K562 (cell line): ENCODE measurements around the gene NKAIN4. TPM values are rescaled to one million over a fixed set of nuclear protein-coding genes. Genes with fewer than 3 reads are reported as not detected.

Experiments
- ATAC-seq: fragments of 200-7000 bp; cut with Tn5 transposase; 3 replicates; pipeline ENCODE4 v1.9.1; 2020; ENCODE audit warnings: moderate library complexity
- BruUV-seq: library from RNA; stranded (reverse); fragments of 400-500 nt; replicated peaks from 2 replicates; lab custom pipeline; 2021; lab: Mats Ljungman, UMichigan
- CTCF ChIA-PET: fragments of 300-600 bp; formaldehyde crosslinking; extraction: SDS; loops from one replicate; lab custom pipeline; 2021; ENCODE audit warnings: low intra/inter-chr PET ratio; lab: Yijun Ruan, JAX
- POLR2A ChIA-PET: fragments of 300-600, 350-650 bp; sonication (Branson Sonifier 250); formaldehyde crosslinking; extraction: SDS; loops from one replicate; lab custom pipeline; 2021; ENCODE audit warnings: antibody characterized with exemption, inconsistent platforms; lab: Yijun Ruan, JAX
- DNase-seq, 4 experiments: peaks; one replicate each; pipeline versions ENCODE4 v3.0.0 to v3.0.0-alpha.2; 2011 to 2018; ENCODE audit warnings: low spot score in 3 of 4, mixed read lengths in 3 of 4; ENCODE audit errors: extremely low read depth in 1 of 4
- FAIRE-seq: peaks from 2 replicates; lab custom pipeline; 2011; peaks lifted over from hg19 to GRCh38; lab: Jason Lieb, UNC
- H2AFZ ChIP-seq: 2 replicates; pipeline ENCODE4 v1.6.0; 2011; ENCODE audit warnings: low read depth, low read length, control low read depth, inconsistent platforms
- H3K27ac ChIP-seq: fragments of 200-600 bp; 3 replicates; pipeline ENCODE4 v1.8.0; 2011; ENCODE audit warnings: low read depth, mild to moderate bottlenecking, control low read depth, inconsistent platforms, low read length, moderate library complexity, mixed read lengths; ENCODE audit errors: extremely low read depth
- H3K27me3 ChIP-seq, 2 experiments: fragments of 300-600 bp in 1 of 2; 2 replicates in 1 of 2; 3 replicates in 1 of 2; pipeline versions ENCODE4 v1.6.0 to v1.8.0; 2011; ENCODE audit warnings: inconsistent platforms in 2 of 2, low read length in 2 of 2, mild to moderate bottlenecking in 1 of 2, mixed read lengths in 1 of 2, moderate library complexity in 1 of 2; ENCODE audit not compliant: control insufficient read depth in 2 of 2, insufficient read depth in 2 of 2
- H3K36me3 ChIP-seq: fragments of 300-600 bp; 3 replicates; pipeline ENCODE4 v1.8.0; 2011; ENCODE audit warnings: mild to moderate bottlenecking, low read length, inconsistent platforms; ENCODE audit not compliant: control insufficient read depth, insufficient read depth
- H3K4me1 ChIP-seq, 2 experiments: fragments of 200-600 bp in 1 of 2; replicated peaks in 1 of 2; 2 replicates in 1 of 2; 3 replicates in 1 of 2; pipeline versions ENCODE4 v1.5.1 to v1.8.0; 2011; ENCODE audit warnings: inconsistent platforms in 2 of 2, low read length in 2 of 2, mild to moderate bottlenecking in 1 of 2, mixed read lengths in 1 of 2, moderate library complexity in 1 of 2; ENCODE audit not compliant: control insufficient read depth in 2 of 2, insufficient read depth in 2 of 2
- H3K4me2 ChIP-seq: 2 replicates; pipeline ENCODE4 v1.6.1; 2011; ENCODE audit warnings: low read length, control low read depth, inconsistent platforms, mixed read lengths; ENCODE audit not compliant: insufficient read depth
- H3K4me3 ChIP-seq: fragments of 200-600 bp; sonication (generic), shearing (Covaris generic); 2 replicates; pipeline ENCODE4 v1.5.1; 2016; ENCODE audit warnings: control low read depth, inconsistent platforms
- H3K79me2 ChIP-seq: fragments of 200-600 bp; 3 replicates; pipeline ENCODE4 v1.8.0; 2011; ENCODE audit warnings: low read length, inconsistent platforms; ENCODE audit not compliant: control insufficient read depth, insufficient read depth
- H3K9ac ChIP-seq, 2 experiments: 2 replicates each; pipeline versions ENCODE4 v1.6.0 to v1.6.1; 2011; ENCODE audit warnings: low read depth in 2 of 2, low read length in 2 of 2, control low read depth in 1 of 2, inconsistent platforms in 1 of 2, mild to moderate bottlenecking in 1 of 2, mixed read lengths in 1 of 2; ENCODE audit not compliant: insufficient read depth in 1 of 2
- H3K9me1 ChIP-seq: one replicate; pipeline ENCODE4 v1.6.0; 2011; ENCODE audit warnings: inconsistent platforms, mild to moderate bottlenecking, low read length, moderate library complexity; ENCODE audit not compliant: control insufficient read depth, insufficient read depth
- H3K9me3 ChIP-seq: replicated peaks from 2 replicates; pipeline ENCODE4 v1.5.1; 2011; ENCODE audit warnings: low read depth, low read length, inconsistent platforms; ENCODE audit not compliant: control insufficient read depth, insufficient read depth
- H4K20me1 ChIP-seq: replicated peaks from 2 replicates; pipeline ENCODE4 v1.6.1; 2011; ENCODE audit warnings: low read length, inconsistent platforms, mixed read lengths; ENCODE audit not compliant: control insufficient read depth, insufficient read depth
- ATF7 ChIP-seq: fragments of 450-650 bp; IDR thresholded peaks from 2 replicates; pipeline ENCODE4 v1.7.1; 2014; ENCODE audit warnings: mild to moderate bottlenecking, moderate library complexity
- ELF4 ChIP-seq: fragments of 450-650 bp; formaldehyde crosslinking; IDR thresholded peaks from 2 replicates; pipeline ENCODE4 v1.4.0; 2022; ENCODE audit warnings: missing genetic modification characterization
- KAT7 ChIP-seq: sonication (generic); formaldehyde crosslinking; IDR thresholded peaks from 2 replicates; pipeline ENCODE4 v1.8.0; 2022; ENCODE audit warnings: missing genetic modification reagents, mild to moderate bottlenecking, borderline replicate concordance
- KLF1 ChIP-seq: fragments of 450-650 bp; IDR thresholded peaks from 2 replicates; pipeline ENCODE4 v1.6.1; 2016; ENCODE audit warnings: missing genetic modification characterization, missing compliant biosample characterization
- LCOR ChIP-seq: sonication (generic); formaldehyde crosslinking; IDR thresholded peaks from 2 replicates; pipeline ENCODE4 v1.8.0; 2022; ENCODE audit warnings: mild to moderate bottlenecking, missing genetic modification reagents
- MXD1 ChIP-seq: fragments of 250-450 bp; sonication (Bioruptor Pico); IDR thresholded peaks from 2 replicates; pipeline ENCODE4 v1.8.0; 2021; ENCODE audit warnings: borderline replicate concordance, mild to moderate bottlenecking, moderate library complexity; ENCODE audit not compliant: poor library complexity, severe bottlenecking
- PCBP1 ChIP-seq: fragments of 200-400 bp; formaldehyde crosslinking; IDR thresholded peaks from 2 replicates; pipeline ENCODE4 v1.6.1; 2018; ENCODE audit warnings: mild to moderate bottlenecking, low read depth, low read length; ENCODE audit not compliant: poor library complexity, severe bottlenecking
- RBFOX2 ChIP-seq: fragments of 200-400 bp; formaldehyde crosslinking; IDR thresholded peaks from 2 replicates; pipeline ENCODE4 v1.6.1; 2017; ENCODE audit warnings: low read depth, mild to moderate bottlenecking, low read length, moderate library complexity
- TARDBP ChIP-seq: fragments of 450-650 bp; IDR thresholded peaks from 2 replicates; pipeline ENCODE4 v1.6.1; 2016
- TRIM25 ChIP-seq: fragments of 450-650 bp; IDR thresholded peaks from 2 replicates; pipeline ENCODE4 v1.7.0; 2016; ENCODE audit warnings: borderline replicate concordance
- ZFP1 ChIP-seq: fragments of 450-650 bp; formaldehyde crosslinking; IDR thresholded peaks from 2 replicates; pipeline ENCODE4 v1.4.0; 2020; ENCODE audit warnings: mild to moderate bottlenecking, mixed read lengths
- ZFPM2 ChIP-seq: fragments of 250-450 bp; sonication (Bioruptor Pico); IDR thresholded peaks from 2 replicates; pipeline ENCODE4 v1.5.1; 2022; ENCODE audit warnings: mild to moderate bottlenecking
- ZKSCAN3 ChIP-seq: fragments of 250-450 bp; sonication (Bioruptor Pico); IDR thresholded peaks from 2 replicates; pipeline ENCODE4 v1.4.0; 2020
- ZNF212 ChIP-seq: fragments of 450-650 bp; formaldehyde crosslinking; IDR thresholded peaks from 2 replicates; pipeline ENCODE4 v1.4.0; 2020; ENCODE audit warnings: mild to moderate bottlenecking
- ZNF253 ChIP-seq: fragments of 250-450 bp; sonication (Bioruptor Pico); conservative IDR thresholded peaks from 2 replicates; pipeline ENCODE4 v1.6.1; 2021; ENCODE audit warnings: mild to moderate bottlenecking
- ZNF717 ChIP-seq: fragments of 250-450 bp; sonication (Bioruptor Pico); IDR thresholded peaks from 2 replicates; pipeline ENCODE4 v1.5.0; 2021
- WGBS: fragments of 100-300 bp; shearing (Covaris generic); methylation state at CpG from one replicate; pipeline ENCODE4 v1.1.6; 2016; ENCODE audit warnings: low coverage, mixed read lengths; ENCODE audit not compliant: insufficient coverage; ENCODE audit errors: missing lambda C conversion rate; 5-methylcytosine and 5-hydroxymethylcytosine counted together
- in situ Hi-C: fragments of 300-500 bp; cut with MboI; formaldehyde crosslinking; loops from 4 replicates; pipeline ENCODE4 v1.15.0; 2018; ENCODE audit warnings: inconsistent platforms, mixed read lengths
- intact Hi-C: fragments of 100-400 bp; cut with micrococcal nuclease; formaldehyde crosslinking; loops from 2 replicates; pipeline ENCODE4 v1.14.2; 2022
- polyA plus RNA-seq, 8 experiments: library from polyadenylated mRNA; depleted of rRNA in 4 of 8; stranded (reverse) in 5 of 8; unstranded in 3 of 8; fragments of >200 nt; fragmentation: Nextera tagmentation in 2 of 8; fragmentation: Illumina TruSeq in 1 of 8; extraction: Ambion mirVana in 2 of 8; extraction: Trizol in 1 of 8; gene quantifications; 2 replicates each; pipeline versions ENCODE4 v1.2.1 to v1.2.3, GENCODE V29; 2011 to 2014; ENCODE audit warnings: inconsistent platforms in 1 of 8, missing spikeins in 1 of 8
- total RNA-seq, 7 experiments: library from RNA; depleted of rRNA in 6 of 7; stranded (reverse); fragments of >200 nt in 6 of 7; fragmentation: Illumina TruSeq in 2 of 7; extraction: Trizol in 2 of 7; gene quantifications; 2 replicates each; pipeline versions ENCODE4 v1.2.1 to v1.2.3, GENCODE V29; 2011 to 2021; ENCODE audit warnings: low replicate concordance in 1 of 7
- TF ChIP-seq, protein P1 (sequence below): sonication (generic); formaldehyde crosslinking; IDR thresholded peaks from 2 replicates; pipeline ENCODE4 v1.8.0; 2022; ENCODE audit warnings: mild to moderate bottlenecking, low read depth, missing genetic modification reagents

Gene NKAIN4
- total and polyA plus RNA-seq, 9 of the 15 experiments (the other 6 are each of a cell fraction or from before 2014, with no cell fraction given) = not detected

DNA sequence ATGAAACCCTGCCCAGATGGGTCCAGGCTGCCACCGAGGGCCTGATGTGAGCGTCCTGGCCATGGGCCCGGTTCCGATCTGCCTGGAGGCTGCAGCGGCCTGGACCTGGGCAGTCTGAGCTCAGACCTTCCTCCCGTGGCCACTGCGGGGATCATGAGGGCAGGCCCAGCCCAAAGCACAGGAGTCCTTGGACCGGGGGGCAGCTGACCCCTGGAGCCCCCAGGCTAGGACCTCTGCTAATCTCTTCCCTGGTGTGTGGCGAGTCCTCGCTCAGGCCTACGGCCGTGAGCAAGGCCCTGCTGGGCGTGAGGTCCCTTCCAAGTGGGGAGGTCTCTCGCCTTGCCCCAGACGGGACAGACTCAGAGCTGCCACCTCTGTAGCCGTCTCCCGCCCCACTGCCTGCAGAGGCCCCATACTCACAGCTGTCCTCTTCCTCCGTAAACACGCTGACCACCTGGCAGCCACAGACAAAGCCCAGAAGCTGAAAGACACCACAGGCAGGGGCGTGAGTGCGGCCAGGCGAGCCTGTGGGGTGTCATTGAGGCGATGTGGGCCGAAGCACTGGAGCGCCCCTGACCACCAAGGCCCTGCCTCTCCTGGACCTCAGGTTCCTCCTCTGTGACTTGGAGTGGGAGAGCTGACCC is 10.5 kb downstream of the NKAIN4 start (continued):
- TF ChIP-seq LCOR (CRISPR knock-in tag) (no peak), ZFPM2 (no peak)

- Histone ChIP-seq H2AFZ (no peak overlapping the region), H3K9me3 (no peaks in the 10 kb centered on the region), H3K27ac (no peak overlapping the region), H3K36me3 (no peaks in the 10 kb centered on the region), H4K20me1 (peaks cover 16% of the 10 kb centered on the region; the same call in 1 of the 2 replicates), H3K4me1 (peaks cover 0 to 43% of the 10 kb centered on the region in 2 experiments; a peak in 1 of 5 replicates), H3K27me3 (peaks cover 45 to 81% of the 10 kb centered on the region in 2 experiments; a peak in 4 of 5 replicates), H3K79me2 (no peaks in the 10 kb centered on the region), H3K4me3 (no peak overlapping the region)
- ChIA-PET POLR2A (interaction anchor here (0.6 kb wide), 1 partner anchor 80 kb away, joined by 3 read pairs; no protein-coding TSS in a partner anchor), CTCF (no interaction called here)
- BruUV-seq = no TSS peak
- no peak for DNase-seq
- 0% methylated on average over 4 of the region's 21 CpGs for WGBS
- in situ Hi-C loops = no loop called here
- no peak for TF ChIP-seq KAT7 (CRISPR knock-in tag)
- no peak for TF ChIP-seq TARDBP
- TF ChIP-seq ZFP1 (CRISPR knock-in tag) = no peak
- no peak for TF ChIP-seq PCBP1
- no peak for TF ChIP-seq KLF1 (tag)
- no peak for TF ChIP-seq TRIM25
- TF ChIP-seq MXD1 = no peak
- no peak for TF ChIP-seq ELF4
- no peak for TF ChIP-seq ZNF212
- no peak for TF ChIP-seq ZKSCAN3
- no peak for TF ChIP-seq ATF7
- no peak for TF ChIP-seq ZNF253
- TF ChIP-seq RBFOX2 = no peak
- TF ChIP-seq ZNF717 (CRISPR knock-in tag) = no peak
- TF ChIP-seq, protein P1, sequence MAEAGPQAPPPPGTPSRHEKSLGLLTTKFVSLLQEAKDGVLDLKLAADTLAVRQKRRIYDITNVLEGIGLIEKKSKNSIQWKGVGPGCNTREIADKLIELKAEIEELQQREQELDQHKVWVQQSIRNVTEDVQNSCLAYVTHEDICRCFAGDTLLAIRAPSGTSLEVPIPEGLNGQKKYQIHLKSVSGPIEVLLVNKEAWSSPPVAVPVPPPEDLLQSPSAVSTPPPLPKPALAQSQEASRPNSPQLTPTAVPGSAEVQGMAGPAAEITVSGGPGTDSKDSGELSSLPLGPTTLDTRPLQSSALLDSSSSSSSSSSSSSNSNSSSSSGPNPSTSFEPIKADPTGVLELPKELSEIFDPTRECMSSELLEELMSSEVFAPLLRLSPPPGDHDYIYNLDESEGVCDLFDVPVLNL (CRISPR knock-in tag) = no peak
- TF ChIP-seq, all 486 proteins: peak for 0
- H3K9ac ChIP-seq = no peak overlapping the region
- no peak for FAIRE-seq
- H3K9me1 ChIP-seq = no peaks in the 10 kb centered on the region
- no peak for ATAC-seq
- intact Hi-C loops = no loop called here
- no peak overlapping the region for H3K4me2 ChIP-seq
Measured at GRCh38 chr20:63242736-63243135, 11.5 kb downstream of the NKAIN4 start.
